GM12865 (cell line): ENCODE results near the gene ARL4D.
A peak's percentile ranks its signal among the peaks of the same experiment; 100 is the strongest.

Experiments used
- DNase-seq: peaks from one replicate; pipeline ENCODE4 v3.0.0; 2010; ENCODE audit warnings: low read depth
- H3K4me3 ChIP-seq: 2 replicates; pipeline ENCODE4 v1.5.1; 2011; ENCODE audit warnings: mild to moderate bottlenecking, low read depth, low read length, control low read depth
- TF ChIP-seq, protein P1 (sequence below): IDR thresholded peaks from 2 replicates; pipeline ENCODE4 v1.5.1; 2011; ENCODE audit warnings: low read length, control low read depth, low read depth, inconsistent platforms; ENCODE audit not compliant: insufficient read depth; ENCODE audit errors: missing control alignments

Gene ARL4D, protein sequence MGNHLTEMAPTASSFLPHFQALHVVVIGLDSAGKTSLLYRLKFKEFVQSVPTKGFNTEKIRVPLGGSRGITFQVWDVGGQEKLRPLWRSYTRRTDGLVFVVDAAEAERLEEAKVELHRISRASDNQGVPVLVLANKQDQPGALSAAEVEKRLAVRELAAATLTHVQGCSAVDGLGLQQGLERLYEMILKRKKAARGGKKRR

DNA sequence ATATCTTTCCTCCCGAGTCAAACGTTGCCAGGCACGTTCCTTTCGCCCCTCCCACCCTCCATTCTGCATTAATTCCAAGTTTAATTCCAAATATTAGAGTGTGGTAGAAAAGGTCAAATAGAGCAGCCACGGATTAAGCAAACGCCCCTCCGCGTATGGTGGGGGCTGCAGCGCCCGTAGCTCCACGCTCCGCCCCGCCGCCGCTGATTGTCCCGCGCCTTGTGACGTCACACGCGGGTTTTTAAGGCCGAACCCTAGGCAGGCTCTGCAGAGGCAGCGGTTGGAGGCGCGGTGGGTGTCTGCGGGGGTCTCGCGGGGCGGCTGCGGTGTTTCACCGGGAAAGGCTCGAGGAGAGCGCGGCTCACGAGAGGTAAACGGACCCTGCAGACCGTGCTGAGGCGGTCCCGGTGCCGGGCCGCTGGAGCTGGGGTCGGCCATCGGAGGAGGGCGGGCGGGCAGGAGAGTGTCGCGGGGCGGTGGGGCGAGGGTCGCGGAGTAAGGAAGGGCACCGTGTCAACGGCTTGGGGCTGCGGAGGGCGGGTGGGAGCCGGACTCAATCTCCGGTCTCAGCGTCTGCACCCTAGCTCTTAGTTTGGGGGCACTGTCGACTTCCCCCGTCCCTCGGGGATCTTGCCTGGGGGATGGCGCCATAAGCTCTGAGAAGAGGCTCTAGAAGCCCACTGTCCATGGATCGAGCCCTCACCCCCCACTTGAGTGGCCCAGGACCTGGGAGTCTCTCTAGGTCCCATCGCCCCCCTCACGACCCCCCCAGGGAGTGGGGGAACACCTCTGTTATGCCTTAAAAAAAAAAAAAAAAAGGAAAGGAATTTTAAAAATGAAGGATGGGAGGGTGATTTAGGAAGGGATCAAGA lies at the start of gene ARL4D:
Gene ARL4D, plus strand, starts transcription at position 270 of the 872 bp plus-strand sequence. CDS start 740 bp downstream, outside the sequence.
- H3K4me3 ChIP-seq: peak within 1 kb of the TSS; percentile 77
- peak; percentile 67 for DNase-seq
- TF ChIP-seq, protein P1, sequence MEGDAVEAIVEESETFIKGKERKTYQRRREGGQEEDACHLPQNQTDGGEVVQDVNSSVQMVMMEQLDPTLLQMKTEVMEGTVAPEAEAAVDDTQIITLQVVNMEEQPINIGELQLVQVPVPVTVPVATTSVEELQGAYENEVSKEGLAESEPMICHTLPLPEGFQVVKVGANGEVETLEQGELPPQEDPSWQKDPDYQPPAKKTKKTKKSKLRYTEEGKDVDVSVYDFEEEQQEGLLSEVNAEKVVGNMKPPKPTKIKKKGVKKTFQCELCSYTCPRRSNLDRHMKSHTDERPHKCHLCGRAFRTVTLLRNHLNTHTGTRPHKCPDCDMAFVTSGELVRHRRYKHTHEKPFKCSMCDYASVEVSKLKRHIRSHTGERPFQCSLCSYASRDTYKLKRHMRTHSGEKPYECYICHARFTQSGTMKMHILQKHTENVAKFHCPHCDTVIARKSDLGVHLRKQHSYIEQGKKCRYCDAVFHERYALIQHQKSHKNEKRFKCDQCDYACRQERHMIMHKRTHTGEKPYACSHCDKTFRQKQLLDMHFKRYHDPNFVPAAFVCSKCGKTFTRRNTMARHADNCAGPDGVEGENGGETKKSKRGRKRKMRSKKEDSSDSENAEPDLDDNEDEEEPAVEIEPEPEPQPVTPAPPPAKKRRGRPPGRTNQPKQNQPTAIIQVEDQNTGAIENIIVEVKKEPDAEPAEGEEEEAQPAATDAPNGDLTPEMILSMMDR: no peak

DNA sequence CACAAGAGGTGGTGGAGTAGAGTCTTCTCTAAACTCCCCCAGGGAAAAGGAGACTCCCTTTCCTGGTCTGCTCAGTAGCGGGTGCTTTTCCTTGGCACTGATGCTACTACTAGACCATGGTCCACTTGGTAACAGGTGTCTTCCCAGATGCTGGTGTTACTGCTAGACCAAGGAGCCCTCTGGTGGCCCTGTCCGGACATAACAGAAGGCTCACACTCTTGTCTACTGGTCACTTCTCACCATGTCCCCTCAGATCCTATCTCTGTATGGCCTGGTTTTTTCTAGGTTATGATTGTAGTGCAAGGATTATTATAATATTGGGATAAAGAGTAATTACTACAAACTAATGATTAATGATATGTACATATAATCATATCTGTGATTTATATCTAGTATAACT lies 49.7 kb upstream of the ARL4D start:
- no peak overlapping the region for H3K4me3 ChIP-seq
- TF ChIP-seq, protein P1: no peak
- no peak for DNase-seq

DNA sequence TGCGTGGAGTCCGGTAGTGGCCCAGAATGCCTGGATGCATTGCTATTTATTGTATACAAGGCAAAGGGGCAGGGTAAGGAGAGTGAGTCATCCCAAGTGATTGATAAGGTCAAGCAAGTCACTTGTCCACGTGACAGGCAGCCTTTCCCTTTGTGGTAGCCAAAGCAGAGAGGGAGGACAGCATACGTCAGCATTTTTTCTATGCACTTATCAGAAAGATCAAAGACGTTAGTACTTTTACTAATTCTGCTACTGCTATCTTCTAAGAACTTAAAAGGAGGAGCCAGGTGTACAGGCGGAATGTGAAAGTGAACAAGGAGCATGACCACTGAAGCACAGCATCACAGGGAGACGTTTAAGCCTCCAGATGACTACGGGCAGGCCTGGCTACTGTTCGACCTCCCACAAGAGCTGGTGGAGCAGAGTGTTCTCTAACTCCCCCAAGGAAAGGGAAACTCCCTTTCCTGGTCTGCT lies 47.9 kb upstream of the ARL4D start:
- H3K4me3 ChIP-seq: no peak overlapping the region
- DNase-seq: no peak
- TF ChIP-seq, protein P1: no peak

DNA sequence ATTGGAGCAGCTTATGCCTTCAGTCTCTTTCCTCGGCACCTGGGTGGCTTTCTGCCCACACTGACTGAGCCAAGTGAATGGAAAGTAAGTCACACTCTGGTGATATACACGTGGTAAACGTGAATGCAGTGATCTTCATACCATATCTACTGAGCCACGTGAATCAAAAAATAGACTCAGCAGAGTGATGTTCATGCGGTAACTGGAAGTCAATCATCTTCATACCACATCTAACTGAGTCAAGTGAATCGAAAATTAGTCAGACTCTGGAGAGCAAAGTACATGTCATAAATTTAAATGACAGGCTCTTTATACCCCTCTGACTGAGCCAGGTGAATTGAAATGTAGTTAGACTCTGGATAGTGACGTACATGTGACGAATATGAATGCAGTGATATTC lies 47.1 kb upstream of the ARL4D start:
- TF ChIP-seq, protein P1: no peak
- no peak overlapping the region for H3K4me3 ChIP-seq
- DNase-seq: no peak

DNA sequence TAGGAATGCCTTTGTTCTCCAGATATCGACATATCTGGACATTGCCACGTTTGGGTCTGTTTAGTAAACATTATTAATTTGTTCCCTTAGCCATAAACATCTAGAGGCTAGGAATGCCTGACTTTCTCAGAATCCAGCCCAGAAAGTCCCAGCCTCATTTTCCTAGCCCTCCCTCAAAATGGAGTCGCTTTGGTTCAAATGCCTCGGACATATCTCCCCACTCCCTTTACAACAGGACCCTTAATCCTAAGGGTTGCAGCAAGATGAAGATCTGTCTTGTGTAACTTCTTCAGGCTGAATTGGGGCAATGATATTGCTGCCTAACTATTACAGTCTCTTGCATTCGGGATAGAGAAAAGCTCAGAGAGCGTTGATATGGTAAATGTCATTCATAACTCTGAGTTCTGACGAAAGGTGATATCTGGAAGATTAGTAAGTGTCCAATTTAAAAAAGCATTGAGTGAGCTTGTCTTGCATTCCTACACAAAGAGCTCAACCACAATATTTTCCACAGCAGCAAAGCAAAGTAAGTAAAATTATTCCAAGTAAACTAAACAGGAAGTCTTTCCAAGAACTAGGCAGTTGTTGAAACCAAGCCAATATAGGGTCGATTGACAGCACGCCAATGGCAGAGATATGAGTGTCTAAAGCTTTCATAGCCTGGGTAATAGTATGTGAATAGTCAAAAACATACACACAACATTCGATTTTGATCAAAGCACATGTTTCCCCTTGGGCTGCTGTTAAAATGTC lies 46.0 kb upstream of the ARL4D start:
- DNase-seq: no peak
- no peak overlapping the region for H3K4me3 ChIP-seq
- TF ChIP-seq, protein P1: no peak

DNA sequence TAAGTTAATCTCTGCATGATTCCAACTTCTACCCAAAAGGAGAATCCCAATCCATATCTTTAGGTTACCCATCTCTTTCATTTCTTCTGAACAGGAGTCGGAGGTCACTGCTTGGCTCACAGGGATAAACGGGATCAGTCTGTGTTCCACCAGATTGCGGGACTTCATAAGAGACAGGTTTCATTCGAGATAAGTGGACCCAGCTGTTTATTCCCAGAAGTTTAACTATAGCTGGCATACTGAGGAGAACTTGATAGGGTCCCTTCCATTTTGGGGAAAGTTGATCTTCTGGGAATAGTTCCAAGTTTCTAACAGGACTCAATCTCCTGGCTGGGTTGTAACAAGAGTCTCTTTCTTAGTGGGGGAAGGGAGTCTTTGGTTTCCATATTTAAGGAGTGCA lies 45.4 kb upstream of the ARL4D start:
- no peak overlapping the region for H3K4me3 ChIP-seq
- TF ChIP-seq, protein P1: no peak
- no peak for DNase-seq
